GM10266 (cell line): ENCODE results near the gene NELFE.
"Not testable (repeated sequence)": the region's sequence is repeated elsewhere in the genome, so short reads cannot be mapped to it uniquely, and the experiment has no call there.

Source experiments
- DNase-seq: peaks from one replicate; pipeline ENCODE4 v3.0.0; 2012; ENCODE audit errors: extremely low spot score
- TF ChIP-seq, protein P1 (sequence below): IDR thresholded peaks from 2 replicates; pipeline ENCODE4 v1.5.1; 2012; ENCODE audit warnings: mild to moderate bottlenecking, low read depth; ENCODE audit not compliant: control insufficient read depth, insufficient read depth; ENCODE audit errors: missing control alignments

The NELFE gene

DNA sequence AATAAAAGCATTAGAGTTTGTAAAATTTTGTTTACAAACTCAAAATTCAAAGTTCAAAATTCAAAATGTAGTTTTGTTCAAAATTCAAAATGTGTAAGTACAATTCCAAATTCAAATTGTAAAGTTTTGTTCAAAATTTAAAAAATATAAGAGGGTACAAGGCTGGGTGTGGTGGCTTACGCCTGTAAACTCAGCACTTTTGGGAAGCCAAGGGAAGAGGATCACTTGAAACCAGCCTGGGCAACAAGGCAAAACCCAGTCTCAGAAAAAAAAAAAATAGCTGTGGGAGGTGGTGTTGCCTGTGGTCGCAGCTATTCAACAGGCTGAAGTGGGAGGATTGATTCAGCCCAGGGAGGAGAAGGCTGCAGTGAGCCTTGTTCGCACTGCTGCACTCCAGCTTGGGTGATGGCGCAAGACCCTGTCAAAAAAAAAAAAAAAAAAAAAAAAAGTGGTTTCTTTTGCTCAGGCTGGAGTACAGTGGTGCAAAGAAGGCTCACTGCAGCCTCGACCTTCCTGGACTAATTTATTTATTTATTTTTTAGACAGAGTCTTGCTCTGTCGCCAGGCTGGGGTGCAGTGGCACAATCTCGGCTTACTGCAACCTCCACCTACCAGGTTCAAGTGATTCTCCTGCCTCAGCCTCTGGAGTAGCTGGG lies 51.5 kb downstream of the NELFE start:
- no peak for DNase-seq
- TF ChIP-seq, protein P1, sequence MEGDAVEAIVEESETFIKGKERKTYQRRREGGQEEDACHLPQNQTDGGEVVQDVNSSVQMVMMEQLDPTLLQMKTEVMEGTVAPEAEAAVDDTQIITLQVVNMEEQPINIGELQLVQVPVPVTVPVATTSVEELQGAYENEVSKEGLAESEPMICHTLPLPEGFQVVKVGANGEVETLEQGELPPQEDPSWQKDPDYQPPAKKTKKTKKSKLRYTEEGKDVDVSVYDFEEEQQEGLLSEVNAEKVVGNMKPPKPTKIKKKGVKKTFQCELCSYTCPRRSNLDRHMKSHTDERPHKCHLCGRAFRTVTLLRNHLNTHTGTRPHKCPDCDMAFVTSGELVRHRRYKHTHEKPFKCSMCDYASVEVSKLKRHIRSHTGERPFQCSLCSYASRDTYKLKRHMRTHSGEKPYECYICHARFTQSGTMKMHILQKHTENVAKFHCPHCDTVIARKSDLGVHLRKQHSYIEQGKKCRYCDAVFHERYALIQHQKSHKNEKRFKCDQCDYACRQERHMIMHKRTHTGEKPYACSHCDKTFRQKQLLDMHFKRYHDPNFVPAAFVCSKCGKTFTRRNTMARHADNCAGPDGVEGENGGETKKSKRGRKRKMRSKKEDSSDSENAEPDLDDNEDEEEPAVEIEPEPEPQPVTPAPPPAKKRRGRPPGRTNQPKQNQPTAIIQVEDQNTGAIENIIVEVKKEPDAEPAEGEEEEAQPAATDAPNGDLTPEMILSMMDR: no peak

DNA sequence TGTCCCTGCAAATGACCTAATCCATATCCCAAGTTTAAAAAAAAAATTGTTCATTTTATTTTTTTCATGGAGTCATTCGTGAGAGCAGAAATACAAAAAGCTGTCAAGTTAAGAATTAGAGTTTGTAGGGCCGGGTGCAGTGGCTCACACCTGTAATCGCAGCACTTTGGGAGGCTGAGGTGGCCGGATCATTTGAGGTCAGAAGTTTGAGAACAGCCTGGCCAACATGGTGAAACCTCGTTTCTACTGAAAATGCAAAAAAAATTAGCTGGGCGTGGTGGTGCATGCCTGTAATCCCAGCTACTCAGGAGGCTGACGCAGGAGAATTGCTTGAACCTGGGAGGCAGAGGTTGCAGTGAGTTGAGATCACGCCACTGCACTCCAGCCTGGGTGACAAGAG lies 52.0 kb downstream of the NELFE start:
- DNase-seq: not testable (repeated sequence)

DNA sequence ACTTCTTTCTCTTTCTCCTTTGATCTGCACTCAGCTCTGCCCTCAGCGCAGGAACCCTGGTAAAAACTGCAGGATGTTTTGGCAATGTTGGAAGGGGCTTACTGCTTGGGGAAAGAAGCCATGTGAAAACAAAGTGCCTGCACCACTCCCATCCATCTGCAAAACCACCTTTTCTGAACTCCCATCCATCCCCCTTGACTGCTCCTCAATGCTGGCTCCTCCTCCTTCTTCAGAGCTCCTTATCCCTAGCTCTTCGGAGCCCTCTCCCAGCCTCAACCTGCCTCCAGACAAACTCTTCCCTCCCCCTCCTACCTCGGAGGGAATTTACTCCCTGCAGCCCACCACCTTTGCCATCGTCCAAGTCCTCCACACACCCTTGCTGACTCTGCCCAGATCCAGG lies 52.6 kb downstream of the NELFE start:
- DNase-seq: no peak
- TF ChIP-seq, protein P1: no peak

DNA sequence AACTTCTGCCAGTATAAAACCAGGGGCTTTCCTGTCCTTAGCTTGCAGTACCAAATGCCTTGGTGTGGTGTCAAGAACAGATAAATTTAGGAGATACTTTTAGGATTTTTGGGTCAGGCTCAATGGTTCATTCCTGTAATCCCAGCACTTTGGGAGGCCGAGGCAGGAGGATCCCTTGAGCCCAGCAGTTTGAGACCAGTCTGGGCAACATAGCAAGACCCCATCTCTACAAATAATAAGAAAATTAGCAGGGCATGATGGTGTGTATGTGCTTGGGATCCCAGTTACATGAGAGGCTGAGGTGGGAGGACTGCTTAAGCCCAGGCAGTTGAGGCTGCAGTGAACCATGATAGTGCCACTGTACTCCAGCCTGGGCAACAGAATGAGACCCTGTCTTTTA lies 53.7 kb downstream of the NELFE start:
- DNase-seq: no peak
- TF ChIP-seq, protein P1: no peak

DNA sequence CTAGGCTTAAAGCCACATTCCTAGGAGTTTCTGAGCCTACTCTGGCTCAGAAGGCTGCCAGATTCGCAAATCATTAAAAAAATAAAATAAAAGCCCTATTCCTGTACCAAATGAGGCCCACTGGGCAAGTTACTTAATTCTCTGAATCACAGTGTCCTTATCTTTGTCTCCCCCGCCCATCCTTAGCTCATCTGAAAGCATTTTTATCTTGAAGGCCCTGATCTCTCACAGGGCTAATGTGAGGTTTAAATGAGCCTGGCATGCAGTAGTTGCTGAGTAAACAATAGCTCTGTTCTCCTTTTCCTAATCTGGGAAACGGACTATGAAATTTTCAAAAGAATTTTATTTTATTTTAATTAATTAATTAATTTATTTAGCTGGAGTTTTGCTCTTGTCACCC lies 54.8 kb downstream of the NELFE start:
- TF ChIP-seq, protein P1: no peak
- no peak for DNase-seq
